HEK293T (cell line): Measurements from ENCODE around the gene MKRN2OS.

ENCODE experiments used
- BHLHE40 ChIP-seq: fragments of 450-650 bp; IDR thresholded peaks from 2 replicates; pipeline ENCODE4 v1.6.1; 2016; ENCODE audit warnings: mild to moderate bottlenecking, moderate library complexity, borderline replicate concordance
- ELF4 ChIP-seq: fragments of 450-650 bp; IDR thresholded peaks from 2 replicates; pipeline ENCODE4 v1.6.1; 2017; ENCODE audit warnings: antibody characterized with exemption
- FOXM1 ChIP-seq: fragments of 450-650 bp; IDR thresholded peaks from 2 replicates; pipeline ENCODE4 v1.6.1; 2017; ENCODE audit warnings: mild to moderate bottlenecking, borderline replicate concordance
- L3MBTL2 ChIP-seq: fragments of 450-650 bp; conservative IDR thresholded peaks from 2 replicates; pipeline ENCODE4 v1.6.1; 2016; ENCODE audit warnings: mild to moderate bottlenecking
- PKNOX1 ChIP-seq: fragments of 450-650 bp; IDR thresholded peaks from 2 replicates; pipeline ENCODE4 v1.6.1; 2016
- SP1 ChIP-seq: fragments of 450-650 bp; IDR thresholded peaks from 2 replicates; pipeline ENCODE4 v1.6.1; 2017
- SUZ12 ChIP-seq: fragments of 450-650 bp; IDR thresholded peaks from 2 replicates; pipeline ENCODE4 v1.6.1; 2016; ENCODE audit warnings: mild to moderate bottlenecking

- TF ChIP-seq SP1 (no peak), SUZ12 (no peak), FOXM1 (no peak), BHLHE40 (no peak), PKNOX1 (no peak), ELF4 (no peak), L3MBTL2 (no peak)
These were observed 46.2 kb upstream of the MKRN2OS start for GRCh38 chr3:12591456-12591855.
